ENCODE measurements around the gene VEGFD.

VEGFD gene

GRCh38 chrX:15373976-15374375 lies 10.2 kb downstream of the VEGFD start:
- no peak for DNase-seq (ENCODE audit: low read depth)
- no peak overlapping the region for H3K4me3 ChIP-seq (ENCODE audit: low read depth, low read length)
- no peak for TF ChIP-seq CTCF (conservative IDR thresholded peaks at IDR 0.05; ENCODE audit: low read depth, low read length)

GRCh38 chrX:15366506-15367352 lies 17.5 kb downstream of the VEGFD start:
- no peak for TF ChIP-seq CTCF (conservative IDR thresholded peaks at IDR 0.05; ENCODE audit: low read depth, low read length)
- no peak overlapping the region for H3K4me3 ChIP-seq (ENCODE audit: low read depth, low read length)
- no peak for DNase-seq (ENCODE audit: low read depth)

- no peak overlapping the region for H3K4me3 ChIP-seq (ENCODE audit: low read depth, low read length)
- TF ChIP-seq CTCF (conservative IDR thresholded peaks at IDR 0.05; ENCODE audit: low read depth, low read length), result no peak
- DNase-seq (ENCODE audit: low read depth), result peak; percentile 28
Measured at GRCh38 chrX:15359701-15360100, 24.5 kb downstream of the VEGFD start.

- H3K4me3 ChIP-seq (ENCODE audit: low read depth, low read length), result no peak overlapping the region
- DNase-seq (ENCODE audit: low read depth), result no peak
- no peak for TF ChIP-seq CTCF (conservative IDR thresholded peaks at IDR 0.05; ENCODE audit: low read depth, low read length)
Measured at GRCh38 chrX:15358533-15358932, 25.7 kb downstream of the VEGFD start.

- peak; percentile 79 for DNase-seq (ENCODE audit: low read depth)
- TF ChIP-seq CTCF (conservative IDR thresholded peaks at IDR 0.05; ENCODE audit: low read depth, low read length), result no peak
- H3K4me3 ChIP-seq (ENCODE audit: low read depth, low read length), result no peak overlapping the region
Measured at GRCh38 chrX:15356444-15356843, 27.8 kb downstream of the VEGFD start.

GRCh38 chrX:15350329-15350996 lies 33.8 kb downstream of the VEGFD start:
- TF ChIP-seq CTCF (conservative IDR thresholded peaks at IDR 0.05; ENCODE audit: low read depth, low read length), result no peak
- no peak overlapping the region for H3K4me3 ChIP-seq (ENCODE audit: low read depth, low read length)
- peak; percentile 17 for DNase-seq (ENCODE audit: low read depth)

Data from choroid plexus epithelial cell (primary cell).